ENCODE results near the gene LPAR3.

Gene LPAR3

DNA sequence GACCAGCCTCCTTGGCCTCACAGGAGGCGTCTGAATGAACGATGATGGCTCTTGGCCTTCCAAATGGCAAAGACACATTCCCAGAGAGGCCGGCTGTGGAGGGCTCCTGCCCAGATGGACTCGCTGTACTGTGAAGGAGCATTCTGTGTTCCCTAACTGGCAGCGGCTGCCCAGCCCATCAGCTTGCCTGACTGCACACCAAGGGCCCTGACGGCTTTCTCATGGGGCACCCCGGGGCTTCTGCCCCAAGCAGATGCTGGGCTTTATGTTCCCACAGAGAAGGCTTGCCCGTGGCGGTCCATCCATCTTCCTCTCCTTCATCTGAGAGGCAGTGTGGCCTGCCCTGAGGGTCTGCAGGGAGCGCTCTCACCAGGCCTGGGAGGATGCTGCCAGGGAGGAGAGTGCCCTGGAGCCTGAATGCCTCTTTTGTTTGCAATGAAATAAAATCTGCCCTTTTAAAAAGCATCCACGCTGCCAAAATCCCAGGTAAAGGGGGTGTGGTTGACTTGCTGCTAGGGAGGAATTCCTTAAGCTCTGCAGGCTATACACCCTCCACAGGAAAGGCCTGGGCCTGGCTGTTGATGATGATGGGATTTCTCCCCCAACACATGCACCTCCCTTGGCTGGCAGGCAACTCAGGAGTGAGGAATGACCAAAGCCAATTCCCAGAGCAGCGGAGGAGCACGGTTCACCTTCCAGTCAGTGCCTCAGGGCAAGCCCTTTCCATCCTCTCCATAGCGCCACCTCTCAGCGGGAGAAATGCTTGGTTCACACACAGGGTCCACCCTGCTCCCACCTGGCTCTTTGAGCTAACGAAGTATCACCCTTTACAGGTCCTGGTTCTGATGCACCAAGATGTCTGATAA is 118.1 kb downstream of the LPAR3 start:
- no peak for TF ChIP-seq ZNF274 (IDR thresholded peaks at IDR 0.05; ENCODE audit: low read depth, low read length)

DNA sequence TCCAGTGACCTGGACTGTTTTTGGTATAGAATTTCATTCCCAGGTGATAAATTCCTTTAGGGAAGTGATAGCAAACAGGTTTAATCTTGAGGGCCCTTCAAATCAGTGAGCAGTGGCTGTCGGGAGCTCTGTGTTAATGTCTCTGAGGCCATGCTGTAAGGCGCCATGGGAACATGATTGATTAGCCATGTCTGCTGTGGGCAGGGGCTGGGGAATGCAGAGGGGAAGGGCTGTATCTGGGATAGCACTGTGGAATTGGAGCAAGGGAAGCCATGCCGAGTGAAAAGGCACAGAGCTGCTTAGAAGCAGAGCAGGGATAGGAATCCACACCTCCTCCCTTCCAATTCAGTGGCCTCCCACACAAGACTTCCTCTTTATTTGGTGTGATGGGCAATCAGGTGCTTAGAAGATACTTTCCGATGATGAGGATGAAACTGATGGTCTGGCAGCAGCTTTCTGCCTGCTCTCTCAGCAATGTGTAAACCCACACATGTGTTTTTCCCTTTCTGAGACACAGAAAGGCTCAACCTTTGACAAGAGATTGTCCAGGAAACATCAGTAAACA is 119.0 kb downstream of the LPAR3 start:
- H3K4me3 ChIP-seq (ENCODE audit: low read length) = no peak overlapping the region
- TF ChIP-seq ZNF274 (IDR thresholded peaks at IDR 0.05; ENCODE audit: low read depth, low read length) = no peak

More for the DNA sequence above, 118.1 kb downstream of the LPAR3 start:
- H3K4me3 ChIP-seq (ENCODE audit: low read length) = no peak overlapping the region

DNA sequence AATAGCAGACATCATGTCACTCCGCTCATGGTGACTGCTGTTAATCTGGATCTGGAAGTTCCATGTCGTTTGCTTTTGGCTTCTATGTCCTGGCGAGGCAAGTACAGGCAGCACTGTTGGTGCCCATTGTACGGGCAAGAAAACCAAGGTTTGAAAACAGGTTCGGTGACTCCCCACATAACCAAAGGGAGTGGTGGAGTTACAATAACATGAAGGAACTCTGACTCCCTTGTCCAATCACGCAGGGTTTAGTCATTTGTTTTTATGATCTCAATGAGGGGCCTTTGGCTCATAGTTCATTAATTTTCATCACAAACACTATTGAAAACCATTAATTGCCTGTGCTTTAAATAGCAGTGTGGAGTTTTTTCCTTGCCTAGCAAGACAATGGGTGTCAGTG is 119.8 kb downstream of the LPAR3 start:
- no peak overlapping the region for H3K4me3 ChIP-seq (ENCODE audit: low read length)
- no peak for TF ChIP-seq ZNF274 (IDR thresholded peaks at IDR 0.05; ENCODE audit: low read depth, low read length)

DNA sequence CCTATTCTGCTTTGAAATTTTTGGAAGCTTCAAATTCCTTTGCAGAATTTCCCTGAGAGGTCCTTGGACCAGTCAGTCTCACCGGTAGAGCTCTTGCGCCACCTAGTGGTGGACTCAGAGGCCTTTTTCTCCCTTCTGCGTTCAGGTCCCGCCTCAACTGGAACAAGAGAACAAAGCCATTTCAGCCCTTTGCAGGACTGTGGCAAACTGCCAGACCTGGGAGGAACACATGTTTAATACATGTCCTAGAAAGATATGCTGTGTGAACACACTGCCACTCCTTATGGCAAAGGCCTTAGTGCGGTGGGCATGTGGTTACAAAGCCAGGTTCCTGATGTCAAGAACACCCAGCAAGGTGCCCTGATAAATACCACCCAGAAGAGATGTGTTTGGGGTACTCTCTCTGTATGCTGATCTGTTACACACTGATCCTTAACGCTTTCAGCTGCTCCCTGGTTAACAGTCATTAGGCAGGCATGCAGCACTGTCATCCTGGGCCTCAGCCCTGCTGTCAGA is 120.5 kb downstream of the LPAR3 start:
- no peak for TF ChIP-seq ZNF274 (IDR thresholded peaks at IDR 0.05; ENCODE audit: low read depth, low read length)

DNA sequence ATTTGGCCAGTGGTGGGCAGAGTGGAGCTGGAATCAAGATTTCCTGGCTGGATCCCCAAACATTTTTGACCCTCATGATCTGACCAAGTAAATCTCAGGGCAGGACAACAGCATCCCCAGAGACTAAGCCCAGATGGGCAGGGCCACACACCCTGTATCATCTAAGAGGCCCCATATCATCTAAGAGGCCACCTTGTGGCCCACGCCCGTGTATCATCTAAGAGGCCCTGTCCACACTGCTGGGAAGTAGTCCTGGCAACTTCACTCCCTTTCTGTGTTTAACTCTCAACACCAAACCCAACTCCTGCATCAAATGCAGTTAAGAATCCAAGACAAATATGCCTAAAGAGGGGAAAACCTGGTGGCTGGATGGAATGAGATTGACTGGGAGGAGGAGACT is 121.1 kb downstream of the LPAR3 start:
- TF ChIP-seq ZNF274 (IDR thresholded peaks at IDR 0.05; ENCODE audit: low read depth, low read length) = no peak
- no peak overlapping the region for H3K4me3 ChIP-seq (ENCODE audit: low read length)

More for the DNA sequence above, 120.5 kb downstream of the LPAR3 start:
- H3K4me3 ChIP-seq (ENCODE audit: low read length) = no peak overlapping the region

DNA sequence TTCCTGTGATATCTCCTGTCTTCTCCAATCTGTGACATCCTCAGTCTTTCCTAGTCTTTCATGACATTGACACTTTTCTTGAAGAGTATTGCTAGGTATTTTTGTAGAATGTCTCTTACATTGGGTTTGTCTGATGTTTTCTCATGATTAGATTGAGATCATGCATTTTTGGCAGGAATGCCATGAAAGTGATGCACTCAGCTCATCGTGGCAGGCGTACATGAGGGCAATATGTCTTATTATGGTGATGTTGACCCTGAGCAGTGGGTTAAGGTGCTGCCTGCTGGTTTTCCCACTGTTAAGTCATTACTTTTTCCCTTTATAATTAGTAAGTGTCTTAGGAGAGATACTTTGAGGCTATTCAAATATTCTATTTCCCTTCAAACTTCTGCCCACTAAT is 122.5 kb downstream of the LPAR3 start:
- TF ChIP-seq ZNF274 (IDR thresholded peaks at IDR 0.05; ENCODE audit: low read depth, low read length) = no peak

DNA sequence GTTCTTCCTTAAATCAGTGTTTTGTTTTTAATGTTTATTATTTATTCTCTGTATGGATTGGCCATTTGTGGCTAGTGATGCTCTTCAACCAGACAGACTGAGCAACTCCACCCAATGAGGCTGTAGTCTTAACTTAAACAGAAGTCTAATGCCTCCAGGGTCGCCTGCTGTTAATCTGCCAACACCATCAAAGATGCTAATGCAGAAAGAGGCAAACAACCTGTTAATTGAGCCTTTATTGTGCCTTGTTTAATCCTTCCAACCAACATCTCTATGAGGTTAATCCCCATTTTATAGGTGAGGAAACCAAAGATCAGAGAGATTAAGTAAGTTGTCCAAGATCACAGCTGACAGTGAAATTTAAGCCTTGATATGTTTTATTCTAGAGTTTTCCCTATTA is 123.4 kb downstream of the LPAR3 start:
- no peak overlapping the region for H3K4me3 ChIP-seq (ENCODE audit: low read length)
- no peak for TF ChIP-seq ZNF274 (IDR thresholded peaks at IDR 0.05; ENCODE audit: low read depth, low read length)

More for the DNA sequence above, 122.5 kb downstream of the LPAR3 start:
- no peak overlapping the region for H3K4me3 ChIP-seq (ENCODE audit: low read length)

DNA sequence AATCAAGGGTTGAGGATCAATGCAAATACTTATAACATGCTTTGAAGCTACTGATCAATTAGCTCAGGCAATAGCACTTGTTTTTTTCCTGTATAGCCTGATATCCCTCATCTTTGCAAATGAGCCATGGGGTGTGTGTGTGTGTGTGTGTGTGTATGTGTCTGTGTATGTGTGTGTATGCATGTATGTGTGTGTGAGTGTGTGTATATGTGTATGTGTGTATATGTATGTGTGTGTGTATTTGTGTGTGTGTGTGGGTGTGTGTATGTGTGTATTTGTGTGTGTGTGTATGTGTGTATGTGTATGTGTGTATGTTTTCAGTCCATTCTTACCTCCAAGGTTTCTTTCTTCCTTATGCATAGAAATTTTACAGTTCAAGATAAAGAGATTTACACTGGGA is 124.4 kb downstream of the LPAR3 start:
- no peak overlapping the region for H3K4me3 ChIP-seq (ENCODE audit: low read length)
- TF ChIP-seq ZNF274 (IDR thresholded peaks at IDR 0.05; ENCODE audit: low read depth, low read length) = no peak

DNA sequence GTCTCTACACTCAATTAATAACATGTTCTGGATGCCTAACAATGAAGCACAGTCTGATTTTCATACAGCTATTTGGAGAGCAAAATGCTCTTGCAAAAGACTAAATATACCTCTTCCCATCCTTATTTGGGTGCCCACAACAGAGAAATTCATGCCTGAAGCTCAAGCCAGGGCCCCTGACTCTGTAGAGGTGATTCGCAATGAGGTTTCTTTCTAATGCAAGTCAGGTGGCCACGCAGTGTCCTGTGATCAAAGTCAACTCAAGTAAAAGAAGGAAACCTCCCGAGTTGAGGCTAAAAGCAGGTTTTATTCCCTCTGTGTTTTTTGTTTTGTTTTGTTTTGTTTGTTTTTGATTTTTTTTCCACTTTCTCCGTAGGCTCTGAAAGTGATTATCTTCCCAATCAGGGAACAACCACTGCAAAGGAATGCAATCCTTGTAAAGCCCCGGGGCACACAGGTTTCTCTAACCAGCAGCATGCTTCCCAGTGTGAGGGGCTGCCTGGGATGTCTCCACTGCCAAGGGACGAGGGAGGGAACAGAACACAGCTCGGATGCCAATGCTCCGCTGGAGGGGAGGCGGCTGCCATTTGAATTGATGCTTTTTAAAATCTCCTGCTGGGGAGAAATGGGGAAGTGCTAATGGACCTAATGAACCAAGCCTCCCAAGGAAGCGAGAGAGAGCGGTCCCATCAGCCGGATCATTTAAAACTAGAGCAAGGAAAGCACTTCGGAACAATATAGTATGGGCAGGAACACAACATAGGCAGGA is 128.9 kb downstream of the LPAR3 start:
- H3K4me3 ChIP-seq (ENCODE audit: low read length) = no peak overlapping the region
- no peak for TF ChIP-seq ZNF274 (IDR thresholded peaks at IDR 0.05; ENCODE audit: low read depth, low read length)

DNA sequence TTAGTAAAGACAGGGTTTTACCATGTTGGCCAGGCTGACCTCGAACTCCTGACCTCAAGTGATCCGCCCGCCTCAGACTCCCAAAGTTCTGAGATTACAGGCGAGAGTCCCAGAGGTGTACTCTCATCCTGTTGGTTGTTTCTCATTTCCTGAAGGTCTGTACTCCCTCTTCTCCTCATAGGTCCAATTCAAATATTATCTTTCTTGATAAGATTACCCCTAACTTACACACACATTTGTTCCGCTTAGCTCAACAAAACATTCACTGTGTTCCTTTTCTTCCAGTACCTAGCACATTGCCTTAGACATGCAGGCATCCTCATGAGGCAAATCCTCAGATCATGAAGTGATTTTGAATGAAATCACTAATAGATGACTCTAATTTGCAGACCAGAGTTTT is 130.3 kb downstream of the LPAR3 start:
- no peak overlapping the region for H3K4me3 ChIP-seq (ENCODE audit: low read length)
- no peak for TF ChIP-seq ZNF274 (IDR thresholded peaks at IDR 0.05; ENCODE audit: low read depth, low read length)
